Hepatocyte (in vitro differentiated cells): ENCODE data around the gene MMP8.

Experiments used
- EZH2 ChIP-seq: fragments of 200-600 bp; sonication (generic); IDR thresholded peaks from 2 replicates; pipeline ENCODE4 v1.6.1; 2016; ENCODE audit warnings: antibody characterized with exemption, mild to moderate bottlenecking, borderline replicate concordance
- EZH2phosphoT487 ChIP-seq: fragments of 200-600 bp; sonication (generic); IDR thresholded peaks from one replicate; pipeline ENCODE4 v1.6.1; 2018; ENCODE audit warnings: antibody characterized with exemption, mild to moderate bottlenecking, low read depth, moderate library complexity; ENCODE audit not compliant: unreplicated experiment, severe bottlenecking
- TF ChIP-seq, protein P1 (sequence below): fragments of 200-600 bp; sonication (generic); IDR thresholded peaks from 2 replicates; pipeline ENCODE4 v1.5.1; 2016; ENCODE audit warnings: antibody characterized with exemption, mild to moderate bottlenecking; ENCODE audit not compliant: poor library complexity

DNA sequence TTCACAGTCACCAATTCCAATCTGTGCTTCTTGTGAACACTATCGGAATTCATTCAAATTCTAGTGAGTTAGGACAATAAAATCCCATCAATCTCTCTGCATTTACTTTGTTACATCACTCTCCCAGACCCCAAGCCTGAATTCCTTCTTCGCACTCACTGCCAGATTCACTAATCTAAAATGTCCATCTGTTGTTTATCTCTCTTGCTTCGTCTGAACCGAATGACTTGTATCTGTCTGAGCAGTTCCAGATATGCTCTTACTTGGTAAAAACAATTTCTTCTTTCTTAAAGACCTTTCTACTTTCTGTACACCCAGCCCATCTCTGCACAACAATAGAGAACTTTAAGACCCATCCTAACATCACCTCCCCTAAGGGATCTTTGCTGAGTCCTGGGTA is 48.6 kb upstream of the MMP8 start:
- TF ChIP-seq, protein P1, sequence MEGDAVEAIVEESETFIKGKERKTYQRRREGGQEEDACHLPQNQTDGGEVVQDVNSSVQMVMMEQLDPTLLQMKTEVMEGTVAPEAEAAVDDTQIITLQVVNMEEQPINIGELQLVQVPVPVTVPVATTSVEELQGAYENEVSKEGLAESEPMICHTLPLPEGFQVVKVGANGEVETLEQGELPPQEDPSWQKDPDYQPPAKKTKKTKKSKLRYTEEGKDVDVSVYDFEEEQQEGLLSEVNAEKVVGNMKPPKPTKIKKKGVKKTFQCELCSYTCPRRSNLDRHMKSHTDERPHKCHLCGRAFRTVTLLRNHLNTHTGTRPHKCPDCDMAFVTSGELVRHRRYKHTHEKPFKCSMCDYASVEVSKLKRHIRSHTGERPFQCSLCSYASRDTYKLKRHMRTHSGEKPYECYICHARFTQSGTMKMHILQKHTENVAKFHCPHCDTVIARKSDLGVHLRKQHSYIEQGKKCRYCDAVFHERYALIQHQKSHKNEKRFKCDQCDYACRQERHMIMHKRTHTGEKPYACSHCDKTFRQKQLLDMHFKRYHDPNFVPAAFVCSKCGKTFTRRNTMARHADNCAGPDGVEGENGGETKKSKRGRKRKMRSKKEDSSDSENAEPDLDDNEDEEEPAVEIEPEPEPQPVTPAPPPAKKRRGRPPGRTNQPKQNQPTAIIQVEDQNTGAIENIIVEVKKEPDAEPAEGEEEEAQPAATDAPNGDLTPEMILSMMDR, result no peak
- TF ChIP-seq EZH2phosphoT487, result no peak
- TF ChIP-seq EZH2, result no peak
